ENCODE results near the gene PFAS.

The PFAS gene

DNA sequence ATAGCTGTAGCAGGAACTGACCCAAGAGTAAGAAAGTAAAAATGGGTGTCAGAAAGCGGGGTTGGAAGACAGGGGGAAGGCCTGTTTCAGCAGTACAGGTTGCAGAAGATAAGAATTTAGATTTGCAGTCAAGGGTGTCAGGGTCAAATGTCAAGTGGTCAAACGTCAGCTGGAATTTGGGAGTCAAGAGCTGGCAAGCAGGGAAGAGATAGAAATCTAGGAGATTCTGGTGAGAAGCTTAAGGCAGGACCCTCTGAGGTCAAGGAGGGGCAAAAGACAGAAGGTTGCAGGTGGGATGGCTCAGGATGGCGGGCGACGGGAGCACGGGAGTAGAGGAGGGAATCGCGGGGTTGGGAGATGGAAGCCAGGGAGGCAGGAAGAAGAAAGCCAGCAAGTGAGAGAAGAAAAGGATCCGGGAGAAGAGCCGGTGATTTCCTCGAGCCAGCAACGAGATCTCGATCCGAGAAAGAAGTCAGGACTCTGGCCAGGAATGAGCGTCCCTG lies 45.8 kb downstream of the PFAS start:
- DNase-seq (ENCODE audit: low read depth), result no peak

DNA sequence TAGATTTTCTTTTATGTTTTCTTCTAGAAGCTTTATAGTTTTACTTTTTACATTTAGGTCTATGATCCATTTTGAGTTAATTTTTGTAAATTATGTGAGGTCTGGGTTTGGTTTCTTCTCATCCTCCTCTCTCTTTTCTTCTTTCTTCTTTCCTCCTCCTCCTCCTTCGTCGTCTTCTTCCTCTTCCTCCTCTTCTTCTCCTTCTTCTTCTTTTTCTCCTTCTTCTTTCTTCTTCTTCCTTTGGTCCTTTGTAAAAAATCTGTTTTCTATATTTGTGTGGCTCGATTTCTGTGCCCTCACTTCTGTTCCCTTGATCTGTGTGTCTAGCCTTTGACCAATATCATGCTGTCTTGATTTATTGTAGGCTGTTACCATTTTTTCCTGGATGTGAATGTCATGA lies 51.1 kb downstream of the PFAS start:
- DNase-seq (ENCODE audit: low read depth), result no peak

DNA sequence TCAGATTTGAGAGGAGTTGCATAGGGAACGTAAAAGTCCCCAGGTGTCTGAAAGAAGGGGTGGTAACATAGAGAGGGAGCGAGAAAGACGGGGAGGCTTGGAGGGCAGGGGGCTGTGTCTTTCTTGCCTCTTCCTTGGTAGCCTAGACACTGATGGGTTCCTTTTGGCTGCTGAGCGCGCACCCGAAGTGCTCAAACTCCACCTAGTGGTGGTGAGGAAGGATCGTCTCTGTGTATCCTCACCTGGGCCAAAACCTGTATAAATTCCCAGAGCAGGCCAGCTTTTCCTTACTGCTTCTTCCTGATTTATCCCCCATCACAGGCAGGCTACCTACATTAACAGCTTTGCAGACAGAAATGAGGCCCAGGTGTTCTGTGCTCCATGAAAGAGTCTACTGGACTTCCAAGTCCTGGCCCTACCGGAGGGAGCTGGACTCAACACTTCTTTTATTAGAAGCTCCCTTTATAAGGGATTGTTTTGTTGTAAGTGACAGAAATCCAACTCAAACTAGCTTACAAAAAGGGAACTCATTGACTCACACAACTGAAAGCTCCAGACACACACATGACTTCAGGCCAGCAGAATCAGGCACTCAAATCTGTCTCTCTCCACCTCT lies 51.6 kb downstream of the PFAS start:
- peak; percentile 42 for DNase-seq (ENCODE audit: low read depth)

DNA sequence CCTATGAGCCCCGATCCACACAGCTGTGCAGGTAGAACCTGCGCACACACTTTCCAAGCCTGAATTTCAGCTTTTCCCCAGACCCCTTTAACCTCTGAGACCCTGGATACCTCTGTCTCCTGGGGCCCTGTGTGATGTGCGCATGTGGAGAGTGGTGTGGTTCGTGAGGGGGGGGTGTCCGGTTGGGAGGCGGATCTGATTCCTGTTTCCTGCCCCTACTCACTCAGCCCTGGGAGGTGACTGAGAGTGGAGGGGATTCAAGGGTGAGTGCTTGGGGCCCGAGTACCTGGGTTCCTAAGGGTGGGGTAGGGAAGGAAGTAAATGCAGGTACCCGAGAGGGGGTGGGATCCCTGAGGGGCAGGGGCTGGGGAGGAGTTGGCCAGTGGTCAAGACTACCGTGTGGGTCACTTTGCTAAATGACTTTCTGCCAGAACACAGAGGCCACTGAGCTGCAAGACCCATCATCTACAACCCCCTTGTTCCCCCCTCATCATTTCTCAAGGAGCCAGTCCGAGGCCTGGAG lies 61.6 kb downstream of the PFAS start:
- DNase-seq (ENCODE audit: low read depth), result no peak

DNA sequence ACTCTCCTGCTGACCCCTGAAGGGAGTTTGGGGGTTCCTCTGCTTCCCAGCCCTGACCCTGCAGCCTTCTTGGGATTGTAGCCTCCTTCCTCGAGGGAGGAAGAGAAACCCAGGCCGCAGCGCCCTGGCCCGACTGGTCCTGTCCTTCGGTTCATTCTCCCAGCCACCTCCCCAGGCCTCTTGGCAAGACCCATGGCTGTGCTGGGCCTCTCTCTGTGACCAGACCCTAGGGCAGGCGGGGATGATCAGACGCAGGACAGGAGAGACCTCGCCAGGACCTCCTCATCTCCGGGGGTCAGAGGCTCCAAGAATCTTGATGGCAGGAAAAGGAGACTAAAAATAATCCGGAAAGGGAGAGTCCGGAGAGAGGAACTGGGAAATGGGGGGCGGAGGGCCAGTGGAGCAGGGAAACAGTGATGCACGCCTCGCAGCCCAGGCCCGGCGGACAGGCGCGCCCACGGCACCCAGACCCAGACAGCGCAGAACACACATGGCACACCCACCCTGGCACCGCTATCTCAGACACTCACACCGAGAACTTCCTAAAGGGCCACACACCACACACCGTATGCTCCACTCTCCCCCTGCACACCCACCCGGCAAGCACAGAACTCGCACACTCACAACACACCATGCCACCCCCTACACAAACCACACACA lies 62.2 kb downstream of the PFAS start:
- no peak for DNase-seq (ENCODE audit: low read depth)

DNA sequence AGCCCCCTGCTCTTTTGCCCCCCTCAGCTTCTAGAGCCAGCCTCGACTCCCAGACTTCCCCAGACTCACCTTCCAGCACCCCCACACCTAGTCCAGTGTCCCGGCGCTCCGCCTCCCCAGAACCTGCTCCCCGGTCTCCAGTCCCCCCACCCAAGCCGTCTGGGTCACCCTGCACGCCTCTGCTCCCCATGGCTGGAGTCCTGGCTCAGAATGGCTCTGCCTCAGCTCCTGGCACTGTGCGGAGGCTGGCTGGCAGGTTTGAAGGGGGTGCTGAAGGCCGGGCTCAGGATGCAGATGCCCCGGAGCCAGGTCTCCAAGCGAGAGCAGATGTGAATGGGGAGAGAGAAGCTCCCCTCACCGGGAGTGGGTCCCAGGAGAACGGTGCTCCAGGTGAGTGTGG lies 63.2 kb downstream of the PFAS start:
- DNase-seq (ENCODE audit: low read depth), result no peak

DNA sequence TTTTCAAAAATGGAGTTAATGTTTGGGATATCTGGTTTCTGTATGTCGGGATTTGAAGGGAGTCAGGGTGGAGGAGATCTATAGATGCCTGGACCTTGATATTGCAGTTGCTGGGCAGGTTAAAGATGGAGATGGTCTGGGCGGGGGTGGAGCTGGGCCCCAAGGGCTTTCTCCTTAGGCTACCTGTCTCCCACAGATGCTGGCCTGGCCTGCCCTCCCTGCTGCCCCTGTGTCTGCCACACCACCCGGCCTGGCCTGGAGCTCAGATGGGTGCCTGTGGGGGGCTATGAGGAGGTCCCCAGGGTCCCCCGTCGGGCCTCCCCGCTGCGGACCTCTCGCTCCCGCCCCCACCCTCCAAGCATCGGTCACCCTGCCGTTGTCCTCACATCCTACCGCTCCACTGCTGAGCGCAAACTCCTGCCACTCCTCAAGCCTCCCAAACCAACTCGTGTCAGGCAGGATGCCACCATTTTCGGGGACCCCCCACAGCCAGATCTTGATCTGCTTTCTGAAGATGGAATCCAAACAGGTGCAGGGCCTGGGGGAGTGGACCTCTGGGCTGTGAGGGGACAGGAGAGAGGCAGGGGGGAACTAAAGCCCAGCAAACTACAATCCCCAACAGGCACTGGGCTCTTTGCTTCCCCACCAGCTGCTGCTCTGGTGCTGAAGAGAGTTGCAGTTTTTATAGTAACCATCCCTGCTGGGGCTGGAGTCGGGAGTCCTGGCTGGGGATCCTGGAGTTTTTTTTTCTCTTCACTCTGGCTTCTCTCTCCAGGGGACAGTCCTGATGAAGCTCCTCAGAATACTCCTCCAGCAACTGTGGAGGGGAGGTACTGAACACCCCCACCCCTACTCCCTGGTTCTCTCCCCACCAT lies 63.9 kb downstream of the PFAS start:
- no peak for DNase-seq (ENCODE audit: low read depth)

DNA sequence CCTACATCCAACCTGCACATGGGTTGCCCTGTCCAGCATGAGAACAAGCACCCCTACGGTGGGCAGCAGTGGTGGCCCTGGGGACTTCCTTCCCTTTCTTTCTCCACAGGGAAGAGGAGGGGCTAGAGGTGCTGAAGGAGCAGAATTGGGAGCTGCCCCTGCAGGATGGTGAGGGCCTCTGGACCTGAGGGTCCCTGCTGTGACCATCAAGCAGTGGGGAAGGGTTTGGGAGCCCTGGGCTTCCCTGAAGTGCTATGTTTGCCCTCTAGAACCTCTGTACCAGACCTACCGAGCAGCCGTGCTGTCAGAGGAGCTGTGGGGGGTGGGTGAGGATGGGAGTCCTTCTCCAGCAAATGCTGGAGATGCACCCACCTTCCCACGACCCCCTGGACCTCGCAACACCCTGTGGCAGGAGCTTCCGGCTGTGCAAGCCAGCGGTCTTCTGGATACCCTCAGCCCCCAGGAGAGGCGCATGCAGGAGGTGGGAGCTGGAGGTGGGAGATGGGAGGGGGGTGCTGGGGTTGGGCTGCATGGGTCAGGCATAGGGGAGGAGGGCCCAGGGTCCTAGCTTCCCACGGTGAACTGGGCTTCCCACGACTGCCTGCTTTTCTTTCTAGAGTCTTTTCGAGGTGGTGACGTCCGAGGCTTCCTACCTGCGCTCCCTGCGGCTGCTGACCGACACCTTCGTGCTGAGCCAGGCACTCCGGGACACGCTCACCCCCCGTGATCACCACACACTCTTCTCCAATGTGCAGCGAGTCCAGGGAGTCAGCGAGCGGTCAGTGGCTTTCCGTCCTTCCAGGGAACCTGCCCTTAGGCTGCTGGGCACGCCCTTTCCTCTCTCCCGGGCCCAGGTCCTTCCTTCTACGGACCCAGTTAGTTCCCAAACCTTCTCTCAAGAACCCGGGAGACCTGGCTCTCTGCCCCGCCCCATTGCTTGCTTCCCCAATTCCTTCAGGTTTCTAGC lies 66.0 kb downstream of the PFAS start:
- no peak for DNase-seq (ENCODE audit: low read depth)

DNA sequence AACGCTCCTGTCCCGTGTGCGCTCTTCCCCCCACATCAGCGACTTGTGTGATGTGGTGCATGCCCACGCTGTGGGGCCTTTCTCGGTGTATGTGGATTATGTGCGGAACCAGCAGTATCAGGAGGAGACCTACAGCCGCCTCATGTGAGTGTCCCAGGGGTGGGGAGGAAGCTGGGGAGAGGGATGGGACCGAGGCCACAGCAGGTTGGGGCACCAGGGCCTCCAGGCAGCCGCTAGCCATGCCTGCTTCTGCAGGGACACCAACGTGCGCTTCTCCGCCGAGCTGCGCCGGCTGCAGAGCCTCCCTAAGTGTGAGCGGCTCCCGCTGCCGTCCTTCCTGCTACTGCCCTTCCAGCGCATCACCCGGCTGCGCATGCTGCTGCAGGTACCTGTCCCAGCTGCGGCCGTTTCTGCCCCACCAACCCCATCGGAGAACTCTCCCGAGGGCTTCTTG lies 66.7 kb downstream of the PFAS start:
- DNase-seq (ENCODE audit: low read depth), result no peak

DNA sequence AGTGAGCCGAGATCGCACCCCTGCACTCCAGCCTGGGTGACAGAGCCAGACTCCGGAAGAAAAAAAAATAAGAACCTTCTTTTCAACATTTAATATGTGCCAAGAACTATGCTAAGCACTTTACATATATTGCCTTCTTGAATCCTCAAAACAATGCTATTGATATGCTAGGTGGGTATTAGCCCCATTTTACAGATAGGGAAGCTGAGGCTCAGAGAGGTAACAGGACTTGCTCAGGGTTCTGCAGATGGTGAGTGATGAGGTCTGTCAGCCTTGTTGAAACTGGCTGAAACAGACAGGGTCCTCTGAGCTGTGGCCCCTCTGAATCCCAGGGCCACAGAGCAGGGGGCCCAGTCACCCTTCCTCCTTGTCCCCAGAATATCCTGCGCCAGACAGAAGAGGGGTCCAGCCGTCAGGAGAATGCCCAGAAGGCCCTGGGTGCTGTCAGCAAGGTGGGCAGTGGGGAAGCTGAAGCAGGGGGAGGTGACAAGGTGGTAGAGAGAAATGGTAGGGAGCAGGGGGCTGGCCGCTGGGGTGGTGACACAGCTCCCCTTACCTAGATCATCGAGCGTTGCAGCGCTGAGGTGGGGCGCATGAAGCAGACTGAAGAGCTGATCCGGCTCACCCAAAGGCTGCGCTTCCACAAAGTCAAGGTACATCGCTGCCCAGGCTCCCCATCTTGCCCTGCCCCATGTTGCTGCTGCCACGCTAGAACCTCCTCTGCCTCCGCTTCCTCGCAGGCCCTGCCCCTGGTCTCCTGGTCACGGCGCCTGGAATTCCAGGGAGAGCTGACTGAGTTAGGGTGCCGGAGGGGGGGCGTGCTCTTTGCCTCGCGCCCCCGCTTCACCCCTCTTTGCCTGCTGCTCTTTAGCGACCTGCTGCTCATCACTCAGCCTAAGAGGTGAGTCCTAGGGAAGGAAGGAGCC lies 69.2 kb downstream of the PFAS start:
- no peak for DNase-seq (ENCODE audit: low read depth)

Measured in T-helper 22 cell (primary cell).